Breast epithelium (tissue), 3 donors: ENCODE results near the gene QSER1.

ENCODE experiments used
- CTCF ChIP-seq, 3 donors: fragments of 450-650 bp; IDR thresholded peaks; one replicate each; pipeline ENCODE4 v1.5.1; 2016 to 2017; ENCODE audit warnings: antibody characterized with exemption in 3 of 3, mild to moderate bottlenecking in 3 of 3, moderate library complexity in 3 of 3
- POLR2A ChIP-seq: fragments of 450-650 bp; IDR thresholded peaks from one replicate; pipeline ENCODE4 v1.6.1; 2016; ENCODE audit warnings: antibody characterized with exemption, mild to moderate bottlenecking, moderate library complexity
- POLR2AphosphoS5 ChIP-seq, 3 donors: sonication (generic); formaldehyde crosslinking; IDR thresholded peaks; one replicate each; pipeline ENCODE4 v1.6.1; 2017; ENCODE audit warnings: antibody characterized with exemption in 3 of 3

GRCh38 chr11:32881286-32881685, 11.3 kb upstream of the QSER1 start:
- TF ChIP-seq CTCF (IDR thresholded peaks at IDR 0.05) (no peak), POLR2A (no peak), POLR2AphosphoS5 (IDR thresholded peaks at IDR 0.05) (no peak)
